Endothelial cell of umbilical vein (primary cell): ENCODE data around the gene PLXNB3. TPM values are rescaled to one million over a fixed set of nuclear protein-coding genes. Genes with fewer than 3 reads are reported as not detected.

ENCODE experiments used
- Bru-seq: library from RNA; stranded (reverse); fragments of 400-500 nt; gene quantifications from one replicate; lab custom pipeline; 2021; lab: Mats Ljungman, UMichigan
- BruChase-seq, 2 experiments: library from RNA; stranded (reverse); fragments of 400-500 nt; gene quantifications; one replicate each; lab custom pipeline; 2021; lab: Mats Ljungman, UMichigan
- BruUV-seq: library from RNA; stranded (reverse); fragments of 400-500 nt; replicated peaks from 2 replicates; lab custom pipeline; 2021; lab: Mats Ljungman, UMichigan
- CTCF ChIA-PET: fragments of 300-600, 350-600 bp; sonication (Branson Sonifier 250); formaldehyde crosslinking; loops from one replicate; lab custom pipeline; 2021; ENCODE audit warnings: antibody characterized with exemption, inconsistent platforms; lab: Charles Lee
- POLR2A ChIA-PET: fragments of 300-600, 350-600 bp; sonication (Branson Sonifier 250); formaldehyde crosslinking; loops from one replicate; lab custom pipeline; 2021; ENCODE audit warnings: antibody characterized with exemption, inconsistent platforms; lab: Charles Lee
- DNase-seq: peaks from one replicate; pipeline ENCODE4 v3.0.0-alpha.2; 2011; ENCODE audit warnings: low read depth, low spot score
- FAIRE-seq: peaks from 2 replicates; lab custom pipeline; 2011; peaks lifted over from hg19 to GRCh38; lab: Jason Lieb, UNC
- H2AFZ ChIP-seq: 2 replicates; pipeline ENCODE4 v1.6.0; 2012; ENCODE audit warnings: low read depth, low read length, control low read depth, inconsistent platforms
- H3K27ac ChIP-seq: 2 replicates; pipeline ENCODE4 v1.5.1; 2011; ENCODE audit warnings: low read depth, mild to moderate bottlenecking, control low read depth, low read length, moderate library complexity; ENCODE audit not compliant: insufficient read depth
- H3K27me3 ChIP-seq, 2 experiments: 2 replicates each; pipeline versions ENCODE4 v1.6.0 to v1.6.1; 2011; ENCODE audit warnings: low read length in 2 of 2, mixed read lengths in 1 of 2; ENCODE audit not compliant: control insufficient read depth in 2 of 2, insufficient read depth in 2 of 2
- H3K36me3 ChIP-seq, 2 experiments: 2 replicates in 1 of 2; 3 replicates in 1 of 2; pipeline ENCODE4 v1.5.1; 2011; ENCODE audit warnings: low read length in 2 of 2, mild to moderate bottlenecking in 1 of 2, moderate library complexity in 1 of 2; ENCODE audit not compliant: control insufficient read depth in 2 of 2, insufficient read depth in 2 of 2; ENCODE audit errors: extremely low read depth in 1 of 2
- H3K4me1 ChIP-seq: 3 replicates; pipeline ENCODE4 v1.5.1; 2011; ENCODE audit warnings: mild to moderate bottlenecking, low read length; ENCODE audit not compliant: control insufficient read depth, insufficient read depth; ENCODE audit errors: extremely low read depth
- H3K4me2 ChIP-seq: 2 replicates; pipeline ENCODE4 v1.6.1; 2011; ENCODE audit warnings: low read length, control low read depth, mixed read lengths; ENCODE audit not compliant: insufficient read depth
- H3K4me3 ChIP-seq, 3 experiments: fragments of 200-600 bp in 1 of 3; sonication (generic), shearing (Covaris generic) in 1 of 3; replicated peaks in 1 of 3; 2 replicates each; pipeline ENCODE4 v1.5.1; 2011 to 2016; ENCODE audit warnings: control low read depth in 3 of 3, low read length in 3 of 3, mild to moderate bottlenecking in 2 of 3, inconsistent platforms in 1 of 3, low read depth in 1 of 3, moderate library complexity in 1 of 3; ENCODE audit not compliant: insufficient read depth in 1 of 3
- H3K79me2 ChIP-seq: 2 replicates; pipeline ENCODE4 v1.6.0; 2012; ENCODE audit warnings: low read length, inconsistent platforms; ENCODE audit not compliant: control insufficient read depth, insufficient read depth
- H3K9ac ChIP-seq: replicated peaks from 2 replicates; pipeline ENCODE3; 2011; ENCODE audit warnings: low read length, control low read depth; ENCODE audit not compliant: insufficient read depth; ENCODE audit errors: extremely low read depth
- H3K9me1 ChIP-seq: replicated peaks from 3 replicates; pipeline ENCODE4 v1.6.0; 2011; ENCODE audit warnings: mild to moderate bottlenecking, low read length; ENCODE audit not compliant: control insufficient read depth, insufficient read depth; ENCODE audit errors: extremely low read depth
- H3K9me3 ChIP-seq: replicated peaks from 2 replicates; pipeline ENCODE4 v1.5.1; 2012; ENCODE audit warnings: low read length, inconsistent platforms; ENCODE audit not compliant: control insufficient read depth, insufficient read depth
- H4K20me1 ChIP-seq: replicated peaks from 2 replicates; pipeline ENCODE3; 2011; ENCODE audit warnings: mild to moderate bottlenecking, low read length; ENCODE audit not compliant: control insufficient read depth, insufficient read depth; ENCODE audit errors: extremely low read depth
- EZH2 ChIP-seq: IDR thresholded peaks from 2 replicates; pipeline ENCODE4 v1.6.1; 2012; ENCODE audit warnings: borderline replicate concordance, low read depth, mild to moderate bottlenecking, moderate library complexity, low read length, inconsistent platforms; ENCODE audit not compliant: severe bottlenecking
- POLR2A ChIP-seq: IDR thresholded peaks from 2 replicates; pipeline ENCODE4 v1.6.1; 2012; ENCODE audit warnings: low read depth, mild to moderate bottlenecking, control low read depth, low read length
- dilution Hi-C: fragments of 300-500 bp; cut with MboI; formaldehyde crosslinking; loops from one replicate; pipeline ENCODE4 v1.15.0; 2019; ENCODE audit warnings: low sequenced_read_pairs; ENCODE audit not compliant: extremely low pct_ligation_motif_present
- intact Hi-C: fragments of 100-400 bp; cut with micrococcal nuclease; formaldehyde crosslinking; loops from one replicate; pipeline ENCODE4 v1.10.0; 2022
- long read RNA-seq: library from polyadenylated mRNA; stranded (forward); transcript quantifications from one replicate; pipeline ENCODE4 v2.0.0, GENCODE V29; 2021
- polyA minus RNA-seq, 3 experiments: library from RNA; depleted of rRNA, polyadenylated mRNA; stranded (reverse); fragments of >200 nt; gene quantifications; 1 replicate in 1 of 3; 2 replicates in 2 of 3; pipeline ENCODE4 v1.2.3, GENCODE V29; 2011
- polyA plus RNA-seq, 4 experiments: library from polyadenylated mRNA; depleted of rRNA in 3 of 4; stranded (reverse) in 3 of 4; unstranded in 1 of 4; fragments of >200 nt; gene quantifications; 2 replicates each; pipeline versions ENCODE4 v1.2.1 to v1.2.3, GENCODE V29; 2011 to 2012; ENCODE audit warnings: missing spikeins in 1 of 4
- total RNA-seq: library from RNA; stranded (reverse); gene quantifications from 2 replicates; pipeline ENCODE4 v1.2.3, GENCODE V29; 2021
- TF ChIP-seq, protein P1 (sequence below), 2 donors: IDR thresholded peaks; 1 replicate in 1 of 2; 2 replicates in 1 of 2; pipeline ENCODE4 v1.5.1; 2011; ENCODE audit warnings: low read length in 2 of 2, mild to moderate bottlenecking in 2 of 2, moderate library complexity in 2 of 2, control low read depth in 1 of 2, inconsistent platforms in 1 of 2, low read depth in 1 of 2; ENCODE audit not compliant: insufficient read depth in 1 of 2; ENCODE audit errors: extremely low read depth in 1 of 2

PLXNB3 gene
- 29.7 and 31.4 TPM in 2 replicates for total RNA-seq
- polyA plus RNA-seq: 19.0 and 27.1 TPM in 2 replicates
- 9.5 and 17.0 TPM in 2 replicates for polyA plus RNA-seq (2011; cell fraction: cytosol; rRNA removed)
- polyA plus RNA-seq (2011; cell fraction: nucleus; rRNA removed): 127 and 160 TPM in 2 replicates
- polyA plus RNA-seq (2012): 23.3 and 35.6 TPM in 2 replicates
- 20.0 and 36.5 TPM in 2 replicates for polyA minus RNA-seq
- polyA minus RNA-seq (2011; cell fraction: cytosol; rRNA and poly(A)+ RNA removed): 0.20 TPM
- 24.5 and 40.3 TPM in 2 replicates for polyA minus RNA-seq (2011; cell fraction: nucleus; rRNA and poly(A)+ RNA removed)
- percentile 33 among the genes with signal in this experiment for Bru-seq, nascent RNA
- percentile 54 among the genes with signal in this experiment for BruChase-seq, experiment 1, labeled RNA remaining after a 6-hour chase
- BruChase-seq, experiment 2, labeled RNA remaining after a 2-hour chase: percentile 49 among the genes with signal in this experiment
- long read RNA-seq, partial matches to known transcripts: 12 of 31 reads
- long read RNA-seq, other reads (novel, unspliced or antisense): 19 of 31 reads

GRCh38 chrX:153763989-153764755 lies at the start of gene PLXNB3:
PLXNB3 (plus strand) TSS chrX:153764249; CDS start chrX:153765536, 1,287 bp downstream.
- Histone ChIP-seq H3K27me3 (no peaks in the 10 kb centered on the region), H3K4me1 (peaks cover 20% of the 10 kb centered on the region), H2AFZ (no peak within 1 kb of the TSS), H4K20me1 (no peaks in the 10 kb centered on the region), H3K79me2 (no peaks in the 10 kb centered on the region), H3K4me2 (peak within 1 kb of the TSS; percentile 47), H3K9me1 (no peaks in the 10 kb centered on the region), H3K9ac (no peak within 1 kb of the TSS), H3K4me3 (peak within 1 kb of the TSS in 1 of 3 experiments; percentile 28), H3K9me3 (no peaks in the 10 kb centered on the region), H3K36me3 (no peaks in the 10 kb centered on the region), H3K27ac (peak within 1 kb of the TSS; percentile 75)
- TF ChIP-seq, protein P1, sequence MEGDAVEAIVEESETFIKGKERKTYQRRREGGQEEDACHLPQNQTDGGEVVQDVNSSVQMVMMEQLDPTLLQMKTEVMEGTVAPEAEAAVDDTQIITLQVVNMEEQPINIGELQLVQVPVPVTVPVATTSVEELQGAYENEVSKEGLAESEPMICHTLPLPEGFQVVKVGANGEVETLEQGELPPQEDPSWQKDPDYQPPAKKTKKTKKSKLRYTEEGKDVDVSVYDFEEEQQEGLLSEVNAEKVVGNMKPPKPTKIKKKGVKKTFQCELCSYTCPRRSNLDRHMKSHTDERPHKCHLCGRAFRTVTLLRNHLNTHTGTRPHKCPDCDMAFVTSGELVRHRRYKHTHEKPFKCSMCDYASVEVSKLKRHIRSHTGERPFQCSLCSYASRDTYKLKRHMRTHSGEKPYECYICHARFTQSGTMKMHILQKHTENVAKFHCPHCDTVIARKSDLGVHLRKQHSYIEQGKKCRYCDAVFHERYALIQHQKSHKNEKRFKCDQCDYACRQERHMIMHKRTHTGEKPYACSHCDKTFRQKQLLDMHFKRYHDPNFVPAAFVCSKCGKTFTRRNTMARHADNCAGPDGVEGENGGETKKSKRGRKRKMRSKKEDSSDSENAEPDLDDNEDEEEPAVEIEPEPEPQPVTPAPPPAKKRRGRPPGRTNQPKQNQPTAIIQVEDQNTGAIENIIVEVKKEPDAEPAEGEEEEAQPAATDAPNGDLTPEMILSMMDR (IDR thresholded peaks at IDR 0.05; ENCODE audit: extremely low read depth in 1 of 2, insufficient read depth in 1 of 2, low read depth in 1 of 2, low read length in 2 of 2): peak; percentile 76 to 86
- TF ChIP-seq EZH2 (no peak), POLR2A (no peak)
- dilution Hi-C loops: no loop called here
- BruUV-seq: no TSS peak
- FAIRE-seq (peak; percentile 91), DNase-seq (peak; percentile 56)
- ChIA-PET CTCF (interaction anchor here (0.7 to 4.6 kb wide), 5 partner anchors 9 to 185 kb away, joined by 3 to 68 read pairs (median 4); no protein-coding TSS in a partner anchor), POLR2A (no interaction called here)
- intact Hi-C loops: loop anchor here (1.0 to 10.0 kb wide), 5 partner anchors 31 to 281 kb away; partner anchors contain the start of genes IDH3G and SSR4
